Upper lobe of left lung (tissue), 4 donors: Measurements from ENCODE around the gene FRMPD1.

Source experiments
- CTCF ChIP-seq, 6 experiments: fragments of 450-650 bp in 4 of 6; fragments of 200-600 bp in 2 of 6; sonication (generic) in 2 of 6; IDR thresholded peaks; one replicate each; pipeline ENCODE4 v1.5.1; 2016 to 2019; ENCODE audit warnings: antibody characterized with exemption in 6 of 6
- POLR2A ChIP-seq, 4 donors: fragments of 450-650 bp; IDR thresholded peaks; one replicate each; pipeline ENCODE4 v1.5.1; 2016 to 2017; ENCODE audit warnings: antibody characterized with exemption in 4 of 4, mild to moderate bottlenecking in 2 of 4

GRCh38 chr9:37700131-37700530 lies 49.4 kb downstream of the FRMPD1 start:
- TF ChIP-seq CTCF (IDR thresholded peaks at IDR 0.05) (no peak), POLR2A (IDR thresholded peaks at IDR 0.05) (no peak)
